GM12878 (cell line): ENCODE data around the gene PCK2. TPM values are rescaled to one million over a fixed set of nuclear protein-coding genes. Genes with fewer than 3 reads are reported as not detected.

Experiments used
- ATAC-seq: fragments of 200-7000 bp; cut with Tn5 transposase; 3 replicates; pipeline ENCODE4 v1.9.1; 2020; ENCODE audit warnings: mild to moderate bottlenecking, moderate library complexity
- BruUV-seq: library from RNA; stranded (reverse); fragments of 400-500 nt; replicated peaks from 2 replicates; lab custom pipeline; 2021; lab: Mats Ljungman, UMichigan
- CTCF ChIA-PET: fragments of 300-600 bp; sonication (Branson Sonifier 250); formaldehyde crosslinking; extraction: SDS; loops from one replicate; lab custom pipeline; 2021; ENCODE audit warnings: inconsistent platforms; lab: Yijun Ruan, JAX
- POLR2A ChIA-PET: fragments of 350-600 bp; formaldehyde crosslinking; extraction: SDS; loops from one replicate; lab custom pipeline; 2021; ENCODE audit warnings: inconsistent platforms; lab: Charles Lee
- RAD21 ChIA-PET: fragments of 300-600 bp; sonication (Branson Sonifier 250); formaldehyde crosslinking; loops from one replicate; lab custom pipeline; 2023; ENCODE audit warnings: antibody characterized with exemption; ENCODE audit not compliant: unreplicated experiment; lab: Charles Lee
- SMC1A ChIA-PET: fragments of 300-600 bp; sonication (Branson Sonifier 250); formaldehyde crosslinking; loops from one replicate; lab custom pipeline; 2023; ENCODE audit not compliant: unreplicated experiment, uncharacterized antibody; lab: Charles Lee
- DNase-seq: peaks from one replicate; pipeline ENCODE4 v3.0.0-alpha.2; 2011; ENCODE audit warnings: low read depth, low spot score
- FAIRE-seq: peaks from 3 replicates; lab custom pipeline; 2011; peaks lifted over from hg19 to GRCh38; lab: Jason Lieb, UNC
- H2AFZ ChIP-seq: 2 replicates; pipeline ENCODE4 v1.6.0; 2011; ENCODE audit warnings: low read depth, low read length, control low read depth; ENCODE audit not compliant: control insufficient read depth
- H3K27ac ChIP-seq: 2 replicates; pipeline ENCODE4 v1.5.1; 2011; ENCODE audit warnings: control low read depth; ENCODE audit not compliant: control insufficient read depth, insufficient read depth
- H3K27me3 ChIP-seq, 2 experiments: replicated peaks in 1 of 2; 2 replicates each; pipeline versions ENCODE4 v1.6.0 to v1.6.1; 2011; ENCODE audit warnings: low read length in 1 of 2; ENCODE audit not compliant: control insufficient read depth in 2 of 2, insufficient read depth in 2 of 2
- H3K36me3 ChIP-seq, 2 experiments: 2 replicates each; pipeline ENCODE4 v1.5.1; 2011; ENCODE audit warnings: low read length in 1 of 2; ENCODE audit not compliant: control insufficient read depth in 2 of 2, insufficient read depth in 2 of 2
- H3K4me1 ChIP-seq: 2 replicates; pipeline ENCODE4 v1.6.1; 2011; ENCODE audit warnings: mild to moderate bottlenecking, low read length, moderate library complexity, mixed read lengths; ENCODE audit not compliant: control insufficient read depth, insufficient read depth
- H3K4me2 ChIP-seq: 2 replicates; pipeline ENCODE4 v1.6.0; 2011; ENCODE audit warnings: control low read depth; ENCODE audit not compliant: control insufficient read depth, insufficient read depth
- H3K4me3 ChIP-seq: fragments of 200-600 bp; sonication (generic); 2 replicates; pipeline ENCODE4 v1.5.1; 2016
- H3K79me2 ChIP-seq: 2 replicates; pipeline ENCODE4 v1.6.0; 2011; ENCODE audit warnings: low read length; ENCODE audit not compliant: control insufficient read depth, insufficient read depth
- H3K9ac ChIP-seq: 2 replicates; pipeline ENCODE4 v1.8.0; 2011; ENCODE audit warnings: low read length, control low read depth, mixed read lengths; ENCODE audit not compliant: control insufficient read depth, insufficient read depth
- H3K9me3 ChIP-seq: replicated peaks from 3 replicates; pipeline ENCODE4 v1.5.1; 2011; ENCODE audit warnings: mild to moderate bottlenecking, low read length; ENCODE audit not compliant: control insufficient read depth, insufficient read depth
- H4K20me1 ChIP-seq: 2 replicates; pipeline ENCODE4 v1.6.0; 2011; ENCODE audit not compliant: control insufficient read depth, insufficient read depth
- ATF3 ChIP-seq: IDR thresholded peaks from 2 replicates; pipeline ENCODE4 v1.6.1; 2011; ENCODE audit warnings: low read depth, mild to moderate bottlenecking, low read length, moderate library complexity, borderline replicate concordance; ENCODE audit errors: extremely low read depth
- CHD2 ChIP-seq: IDR thresholded peaks from 2 replicates; pipeline ENCODE4 v1.6.1; 2011; ENCODE audit warnings: low read depth, low read length, improper control_type of control experiment, borderline replicate concordance
- ESRRA ChIP-seq: IDR thresholded peaks from 2 replicates; pipeline ENCODE4 v1.6.1; 2012; ENCODE audit warnings: mild to moderate bottlenecking, low read length, improper control_type of control experiment
- GABPA ChIP-seq: IDR thresholded peaks from 2 replicates; pipeline ENCODE4 v1.6.1; 2014; ENCODE audit warnings: antibody characterized with exemption, low read depth, mild to moderate bottlenecking, inconsistent platforms
- HCFC1 ChIP-seq: fragments of 150-350 bp; IDR thresholded peaks from 2 replicates; pipeline ENCODE4 v1.6.1; 2014; ENCODE audit warnings: low read length
- HDAC2 ChIP-seq: fragments of 200-600 bp; sonication (generic); IDR thresholded peaks from 2 replicates; pipeline ENCODE4 v1.6.1; 2017
- MYC ChIP-seq: IDR thresholded peaks from 2 replicates; pipeline ENCODE4 v1.6.1; 2011; ENCODE audit warnings: mild to moderate bottlenecking, low read length, moderate library complexity, inconsistent platforms; ENCODE audit not compliant: insufficient read depth, insufficient replicate concordance, insufficient read length, severe bottlenecking
- ZBTB11 ChIP-seq: fragments of 450-650 bp; formaldehyde crosslinking; IDR thresholded peaks from 2 replicates; pipeline ENCODE4 v1.5.0; 2022; ENCODE audit warnings: mild to moderate bottlenecking, missing genetic modification characterization
- ZSCAN29 ChIP-seq: fragments of 450-650 bp; IDR thresholded peaks from 2 replicates; pipeline ENCODE4 v1.6.1; 2017; ENCODE audit warnings: mild to moderate bottlenecking, moderate library complexity
- WGBS: methylation state at CpG from one replicate; pipeline ENCODE4 v1.1.6; 2016; ENCODE audit warnings: low lambda C conversion rate; ENCODE audit not compliant: insufficient replicate concordance, insufficient coverage; ENCODE audit errors: missing lambda C conversion rate; 5-methylcytosine and 5-hydroxymethylcytosine counted together
- in situ Hi-C: fragments of 300-500 bp; cut with MboI; formaldehyde crosslinking; loops from 9 replicates; pipeline ENCODE4 v1.14.3; 2018; ENCODE audit warnings: mixed read lengths
- intact Hi-C: fragments of 100-400 bp; cut with micrococcal nuclease; formaldehyde crosslinking; loops from one replicate; pipeline ENCODE4 v1.14.2; 2022; ENCODE audit not compliant: unreplicated experiment
- polyA plus RNA-seq, 11 experiments: library from polyadenylated mRNA; depleted of rRNA in 4 of 11; unstranded in 6 of 11; stranded (reverse) in 5 of 11; fragments of >200 nt; fragmentation: Nextera tagmentation in 4 of 11; fragmentation: Illumina TruSeq in 1 of 11; extraction: Ambion mirVana in 4 of 11; extraction: Trizol in 1 of 11; gene quantifications; 1 replicate in 1 of 11; 2 replicates in 10 of 11; pipeline versions ENCODE4 v1.2.1 to v1.2.3, GENCODE V29; 2011 to 2016; ENCODE audit warnings: inconsistent platforms in 2 of 11, missing spikeins in 2 of 11, low read depth in 1 of 11
- total RNA-seq, 4 experiments: library from RNA; depleted of rRNA in 3 of 4; stranded (reverse); fragments of >200 nt in 3 of 4; fragmentation: Illumina TruSeq in 1 of 4; extraction: Trizol in 1 of 4; gene quantifications; 2 replicates each; pipeline versions ENCODE4 v1.2.1 to v1.2.3, GENCODE V29; 2013 to 2021

The PCK2 gene
- total and polyA plus RNA-seq, 10 of the 15 experiments (the other 5 are each of a cell fraction or from before 2014, with no cell fraction given): 6.6 to 110 (median 44.6) TPM

- no peaks in the 10 kb centered on the region for H4K20me1 ChIP-seq
- no peaks in the 10 kb centered on the region for H3K9me3 ChIP-seq
- peaks cover 24% of the 10 kb centered on the region for H3K79me2 ChIP-seq
- in situ Hi-C loops: no loop called here
- no peak for FAIRE-seq
- no TSS peak for BruUV-seq
- H3K4me3 ChIP-seq: no peak overlapping the region
- H2AFZ ChIP-seq: no peak overlapping the region
- peaks cover 7 to 14% of the 10 kb centered on the region in 2 experiments; a peak in 3 of 4 replicates for H3K36me3 ChIP-seq
- ChIA-PET POLR2A (interaction anchor here (4.9 to 6.8 kb wide), 2 partner anchors 11 to 49 kb away, joined by 38 to 90 read pairs; partner anchors contain the start of genes PSME2 and RNF31), CTCF (interaction anchor here (0.9 to 11.2 kb wide), 3 partner anchors 7 to 41 kb away, joined by 3 to 294 read pairs (median 4); partner anchors contain the start of genes DCAF11 and NRL)
- no peak overlapping the region for H3K27ac ChIP-seq
- H3K27me3 ChIP-seq: no peaks in the 10 kb centered on the region
- H3K9ac ChIP-seq: no peak overlapping the region
- H3K4me2 ChIP-seq: no peak overlapping the region
- no peak for TF ChIP-seq HCFC1
- TF ChIP-seq, all 136 proteins: peak for 0
- ATAC-seq (no peak), DNase-seq (no peak)
- WGBS: 89% methylated on average over 16 of the region's 16 CpGs
- ChIA-PET RAD21 (interaction anchor here (9.1 kb wide), 1 partner anchor 9 kb away, joined by 153 read pairs; no protein-coding TSS in a partner anchor), SMC1A (interaction anchor here (1.8 to 9.2 kb wide), 2 partner anchors 8 to 40 kb away, joined by 4 to 195 read pairs; no protein-coding TSS in a partner anchor)
- 0 out of 2 replicates have a peak, but pooled peaks cover 3% of the 10 kb centered on the region for H3K4me1 ChIP-seq
- intact Hi-C loops: no loop called here
Observed at GRCh38 chr14:24098229-24098926, 4.3 kb downstream of the PCK2 start.

GRCh38 chr14:24098927-24099813 lies 5.1 kb downstream of the PCK2 start:
- POLR2A ChIA-PET: no interaction called here
- Histone ChIP-seq H3K27ac (no peak overlapping the region), H3K79me2 (peaks cover 21% of the 10 kb centered on the region), H3K4me1 (no peaks in the 10 kb centered on the region), H3K27me3 (no peaks in the 10 kb centered on the region), H3K4me2 (no peak overlapping the region), H4K20me1 (no peaks in the 10 kb centered on the region), H3K4me3 (no peak overlapping the region), H3K36me3 (peaks cover 11 to 14% of the 10 kb centered on the region in 2 experiments; a peak in 3 of 4 replicates), H2AFZ (no peak overlapping the region), H3K9ac (no peak overlapping the region), H3K9me3 (no peaks in the 10 kb centered on the region)
- 98% methylated on average over 17 of the region's 17 CpGs for WGBS
- no peak for FAIRE-seq
- no TSS peak for BruUV-seq
- in situ Hi-C loops (no loop called here), intact Hi-C loops (no loop called here)
- ATAC-seq: no peak
- DNase-seq: no peak
- SMC1A ChIA-PET: interaction anchor here (1.6 kb wide), 1 partner anchor 11 kb away, joined by 3 read pairs; no protein-coding TSS in a partner anchor
- CTCF ChIA-PET: interaction anchor here (1.6 to 11.2 kb wide), 2 partner anchors 6 to 10 kb away, joined by 8 to 294 read pairs; no protein-coding TSS in a partner anchor
- RAD21 ChIA-PET: no interaction called here
- TF ChIP-seq CHD2 (no peak), HCFC1 (no peak), ATF3 (no peak), ESRRA (no peak), ZBTB11 (CRISPR knock-in tag) (no peak), GABPA (no peak), MYC (no peak), HDAC2 (no peak), ZSCAN29 (no peak)
